Small intestine (tissue), 7 donors: ENCODE results near the gene RUNX1. TPM values are rescaled to one million over a fixed set of nuclear protein-coding genes. Genes with fewer than 3 reads are reported as not detected.

Source experiments
- DNase-seq, 2 donors: peaks; one replicate each; pipeline versions ENCODE4 v3.0.0 to v3.0.0-alpha.2; 2013
- FAIRE-seq: peaks from 2 replicates; lab custom pipeline; 2012; peaks lifted over from hg19 to GRCh38; lab: Jason Lieb, UNC
- H3K27ac ChIP-seq, 3 donors: one replicate each; pipeline ENCODE4 v1.5.1; 2013; ENCODE audit warnings: low read length in 2 of 3, mild to moderate bottlenecking in 2 of 3, control low read depth in 1 of 3, inconsistent platforms in 1 of 3, low read depth in 1 of 3, moderate library complexity in 1 of 3
- H3K27me3 ChIP-seq, 3 donors: one replicate each; pipeline ENCODE4 v1.6.1; 2013; ENCODE audit warnings: low read length in 3 of 3, inconsistent platforms in 1 of 3; ENCODE audit not compliant: control insufficient read depth in 3 of 3, insufficient read depth in 3 of 3
- H3K36me3 ChIP-seq, 3 donors: one replicate each; pipeline ENCODE4 v1.6.1; 2013; ENCODE audit warnings: low read length in 3 of 3, inconsistent platforms in 1 of 3, low read depth in 1 of 3, mild to moderate bottlenecking in 1 of 3, moderate library complexity in 1 of 3; ENCODE audit not compliant: control insufficient read depth in 3 of 3, insufficient read depth in 2 of 3
- H3K4me1 ChIP-seq, 3 donors: one replicate each; pipeline ENCODE4 v1.6.1; 2013; ENCODE audit warnings: low read length in 2 of 3, inconsistent platforms in 1 of 3, low read depth in 1 of 3, mild to moderate bottlenecking in 1 of 3, moderate library complexity in 1 of 3; ENCODE audit not compliant: control insufficient read depth in 3 of 3, insufficient read depth in 2 of 3
- H3K4me3 ChIP-seq, 3 donors: one replicate each; pipeline ENCODE4 v1.5.1; 2013; ENCODE audit warnings: low read length in 3 of 3, control low read depth in 1 of 3, inconsistent platforms in 1 of 3, low read depth in 1 of 3, mild to moderate bottlenecking in 1 of 3, moderate library complexity in 1 of 3
- H3K9me3 ChIP-seq, 2 donors: one replicate each; pipeline ENCODE4 v1.6.1; 2013; ENCODE audit warnings: low read depth in 1 of 2, low read length in 1 of 2; ENCODE audit not compliant: control insufficient read depth in 2 of 2, insufficient read depth in 1 of 2
- WGBS, 3 donors: extraction: QIAGEN DNeasy Blood & Tissue Kit; methylation state at CpG; one replicate each; pipeline ENCODE4 v1.1.7; 2013; 5-methylcytosine and 5-hydroxymethylcytosine counted together
- polyA plus RNA-seq, 4 donors: library from polyadenylated mRNA; stranded (reverse) in 3 of 4; unstranded in 1 of 4; fragments of 200-250 nt in 3 of 4; fragments of 120-200 nt in 1 of 4; gene quantifications; one replicate each; pipeline versions ENCODE4 v1.2.1 to v1.2.3, GENCODE V29; 2013
- donor health status: healthy with polysubstance abuse.
- donor health status: control.
- donor health status: control.
- donor health status: Bipolar disorder and iron deficiency.
- donor health status: healthy.

RUNX1 gene
- polyA plus RNA-seq, 4 donors, result 2.5 to 6.2 (median 4.5) TPM

DNA sequence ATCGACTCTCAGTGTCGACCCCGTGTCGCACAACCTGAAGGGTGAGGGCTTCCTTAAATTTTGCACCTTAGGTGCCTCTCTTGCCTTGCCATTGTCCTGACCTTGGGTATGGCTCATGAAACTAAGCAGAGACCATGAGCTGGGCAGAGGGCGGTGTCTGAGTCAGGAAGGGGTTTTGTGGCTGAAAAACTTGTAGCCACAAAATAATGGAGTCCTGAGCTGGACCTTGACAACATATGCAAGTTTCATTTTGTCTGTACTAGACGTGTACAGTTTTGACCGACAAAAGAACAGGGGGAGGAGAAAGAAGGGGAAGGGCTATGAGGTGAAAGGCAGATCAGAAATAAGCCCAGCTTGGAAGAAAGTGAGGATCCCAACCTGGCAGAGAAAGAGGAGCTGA is 8.3 kb upstream of the RUNX1 start:
- Histone ChIP-seq H3K27ac (no peak overlapping the region), H3K36me3 (no peaks in the 10 kb centered on the region), H3K9me3 (no peaks in the 10 kb centered on the region), H3K27me3 (no peaks in the 10 kb centered on the region), H3K4me1 (no peaks in the 10 kb centered on the region), H3K4me3 (no peak overlapping the region)
- DNase-seq (no peak), FAIRE-seq (no peak)
- 79 to 90% (median 87%) methylated on average over 7 of the region's 7 CpGs for WGBS, 3 donors

DNA sequence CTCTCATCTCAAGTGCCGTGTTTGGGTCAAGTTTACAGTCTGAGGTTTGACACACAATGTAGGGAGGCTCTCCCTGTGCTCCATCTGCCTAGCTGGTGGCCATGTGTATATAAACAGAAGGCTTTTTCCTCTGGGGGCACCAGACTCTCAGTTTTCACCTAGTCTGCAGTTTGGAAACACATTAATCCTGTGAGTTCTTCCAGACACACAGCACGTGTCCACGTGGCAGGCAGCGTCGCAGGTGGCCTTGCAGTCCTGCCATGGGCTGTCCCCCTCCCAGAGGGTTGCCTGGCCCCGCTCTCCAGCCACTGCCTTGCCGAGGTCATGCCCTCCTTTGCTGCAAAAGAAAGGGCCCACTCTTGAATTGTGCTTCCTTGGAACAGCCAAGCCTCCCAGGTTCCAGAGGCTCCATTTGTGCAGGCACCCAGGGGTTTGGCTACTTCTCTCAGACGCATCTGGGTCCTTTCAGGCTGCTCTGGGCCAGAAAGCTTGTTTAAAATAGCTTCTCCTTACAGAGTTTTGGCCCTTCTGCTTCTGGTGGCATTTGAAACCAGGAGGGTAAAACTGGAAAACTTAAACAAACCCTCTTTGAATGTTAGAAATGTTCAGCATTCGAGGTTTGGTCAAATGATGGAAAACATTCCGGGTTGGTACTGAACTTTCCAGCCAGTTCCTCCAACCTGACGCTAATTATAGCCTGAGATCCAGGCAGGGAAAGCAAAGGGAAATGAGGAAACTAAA is 4.4 kb upstream of the RUNX1 start:
- no peaks in the 10 kb centered on the region for H3K36me3 ChIP-seq
- WGBS, 3 donors, result 79 to 92% (median 87%) methylated on average over 11 of the region's 11 CpGs
- H3K27me3 ChIP-seq, result no peaks in the 10 kb centered on the region
- FAIRE-seq (no peak), DNase-seq (no peak)
- H3K27ac ChIP-seq, result no peak overlapping the region
- peaks cover 0 to 8% (median 2%) of the 10 kb centered on the region in 3 donors for H3K4me1 ChIP-seq
- no peak overlapping the region for H3K4me3 ChIP-seq
- no peaks in the 10 kb centered on the region for H3K9me3 ChIP-seq

DNA sequence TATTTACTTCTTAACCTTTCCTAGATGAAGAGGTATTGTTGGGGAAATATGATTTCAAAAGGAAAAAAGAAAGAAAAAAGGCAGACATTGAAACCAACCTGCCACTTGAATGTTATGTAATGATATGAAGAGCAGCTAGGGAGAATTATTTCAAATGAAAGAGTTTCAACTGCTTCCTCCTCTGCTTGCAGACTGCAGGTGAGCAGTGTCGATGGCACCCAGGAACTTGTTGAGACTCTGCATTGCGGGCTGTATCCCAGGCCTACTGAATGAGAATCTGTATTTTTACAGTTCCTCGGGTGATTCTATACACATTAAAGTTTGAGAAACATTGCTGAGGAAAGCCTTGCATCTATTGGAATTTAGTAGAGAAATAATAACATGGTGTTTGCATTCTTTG is 3.7 kb upstream of the RUNX1 start:
- H3K9me3 ChIP-seq, result no peaks in the 10 kb centered on the region
- no peak overlapping the region for H3K27ac ChIP-seq
- no peak for DNase-seq
- peaks cover 0 to 8% (median 2%) of the 10 kb centered on the region in 3 donors for H3K4me1 ChIP-seq
- no peak for FAIRE-seq
- WGBS, 3 donors, result 93 to 97% (median 93%) methylated on average over 3 of the region's 3 CpGs
- H3K27me3 ChIP-seq, result no peaks in the 10 kb centered on the region
- no peaks in the 10 kb centered on the region for H3K36me3 ChIP-seq
- no peak overlapping the region for H3K4me3 ChIP-seq

DNA sequence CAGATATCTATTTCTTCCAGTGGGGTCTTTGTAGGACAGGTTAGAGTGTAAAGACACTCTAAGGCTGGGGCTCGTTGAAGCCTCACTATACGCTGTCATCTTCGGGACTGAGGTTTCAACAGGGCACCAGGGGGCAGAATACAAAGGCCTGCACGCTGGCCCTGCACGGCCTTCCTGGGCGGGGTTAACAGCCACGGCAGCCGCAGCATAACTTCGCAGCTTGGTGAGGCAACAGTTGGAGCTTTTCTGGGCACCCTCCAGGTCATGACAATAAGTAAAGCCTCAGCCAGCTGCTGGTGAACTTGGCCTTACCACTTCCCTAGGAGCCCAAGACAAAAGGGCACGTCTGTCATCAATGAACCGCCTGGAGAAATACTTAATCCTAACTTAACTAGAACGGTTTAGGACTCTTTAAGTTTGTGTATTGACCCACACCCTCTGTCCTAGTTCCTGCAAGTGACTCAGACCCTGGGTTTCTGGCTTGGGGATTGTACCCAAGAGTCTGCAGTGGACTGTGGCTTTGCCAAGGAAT is 2.3 kb upstream of the RUNX1 start:
- DNase-seq (peak; percentile 83 to 87), FAIRE-seq (no peak)
- Histone ChIP-seq H3K4me3 (no peak overlapping the region), H3K27me3 (no peaks in the 10 kb centered on the region), H3K9me3 (no peaks in the 10 kb centered on the region), H3K27ac (peak overlapping the region in 1 of 3 donors; percentile 60), H3K4me1 (peaks cover 2 to 13% (median 7%) of the 10 kb centered on the region in 3 donors), H3K36me3 (no peaks in the 10 kb centered on the region)
- WGBS, 3 donors, result 3 to 16% (median 8%) methylated on average over 12 of the region's 12 CpGs

DNA sequence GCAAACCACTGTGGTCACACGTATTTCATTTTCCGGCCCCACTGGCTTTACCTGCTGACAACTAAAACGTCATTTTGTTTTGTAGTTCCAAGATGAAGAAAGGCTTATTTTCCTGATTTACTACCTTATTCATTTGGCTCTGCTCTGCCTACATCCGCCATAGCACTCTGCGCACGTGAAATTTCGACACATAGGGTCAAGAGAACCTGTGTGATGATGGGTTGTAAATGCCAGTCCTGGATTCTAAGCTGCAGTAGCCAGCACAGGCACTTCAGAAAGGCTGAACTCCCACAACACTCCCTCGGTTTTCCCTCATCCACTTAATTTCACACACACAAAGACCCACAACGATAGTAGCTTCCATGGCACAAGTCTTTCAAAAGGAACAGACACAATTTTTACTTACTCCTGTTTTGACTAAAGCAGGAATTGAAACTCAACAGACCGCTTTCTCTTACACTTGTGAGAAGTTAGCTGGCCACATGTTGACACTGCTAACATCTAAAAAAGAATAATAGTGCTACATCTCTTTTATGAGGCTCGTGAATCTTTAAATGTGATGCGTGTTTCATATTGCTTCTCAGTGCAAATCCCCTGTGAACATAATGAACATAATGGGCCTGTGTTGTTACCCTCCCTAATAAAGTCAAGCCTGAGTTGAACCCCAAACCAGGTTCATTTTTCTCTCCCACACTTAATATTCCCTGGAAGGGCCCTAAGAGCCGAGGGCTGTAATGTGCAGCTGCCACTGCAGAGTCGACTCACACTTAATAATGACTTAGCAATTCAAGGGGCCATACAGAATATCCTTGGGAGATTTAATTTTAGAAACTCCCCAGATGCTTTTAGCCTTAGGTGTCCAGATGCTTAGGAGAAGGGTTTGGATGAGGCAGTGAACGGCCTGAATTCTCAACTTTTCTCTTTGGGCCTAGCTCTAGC is 1.5 kb upstream of the RUNX1 start:
- Histone ChIP-seq H3K36me3 (no peaks in the 10 kb centered on the region), H3K4me1 (peaks cover 2 to 13% (median 7%) of the 10 kb centered on the region in 3 donors), H3K27me3 (no peaks in the 10 kb centered on the region), H3K27ac (peak overlapping the region in 1 of 3 donors; percentile 61), H3K9me3 (no peaks in the 10 kb centered on the region), H3K4me3 (no peak overlapping the region)
- no peak for FAIRE-seq
- DNase-seq, result no peak
- WGBS, 3 donors, result 74 to 78% (median 75%) methylated on average over 15 of the region's 15 CpGs

DNA sequence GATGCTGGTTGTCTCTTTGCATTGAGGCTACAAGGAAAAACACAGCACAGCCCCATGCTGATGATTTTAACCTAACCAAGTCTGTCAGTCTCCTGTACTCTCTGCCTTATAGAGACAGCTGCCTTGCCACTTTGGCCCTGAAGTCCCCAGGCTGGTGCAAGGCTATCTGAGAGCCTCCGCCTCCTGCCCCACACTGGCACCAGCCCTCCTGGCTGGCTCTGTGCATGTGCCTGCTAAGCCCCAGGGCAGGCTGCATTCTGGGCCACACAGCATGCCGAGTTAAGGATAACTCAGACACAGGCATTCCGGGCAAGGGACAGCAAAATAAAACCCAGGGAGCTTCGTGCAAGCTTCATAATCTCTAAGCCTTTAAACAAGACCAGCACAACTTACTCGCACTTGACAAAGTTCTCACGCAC is 910 bp downstream of the RUNX1 start:
- H3K27me3 ChIP-seq, result no peaks in the 10 kb centered on the region
- no peaks in the 10 kb centered on the region for H3K36me3 ChIP-seq
- FAIRE-seq, result no peak
- peak overlapping the region in 2 of 3 donors; percentile 16 to 84 for H3K27ac ChIP-seq
- DNase-seq, result no peak
- H3K4me3 ChIP-seq, result peak overlapping the region in 2 of 3 donors; percentile 1 to 31
- 49 to 68% (median 64%) methylated on average over 6 of the region's 6 CpGs for WGBS, 3 donors
- H3K4me1 ChIP-seq, result peaks cover 6 to 18% (median 13%) of the 10 kb centered on the region in 3 donors
- no peaks in the 10 kb centered on the region for H3K9me3 ChIP-seq

DNA sequence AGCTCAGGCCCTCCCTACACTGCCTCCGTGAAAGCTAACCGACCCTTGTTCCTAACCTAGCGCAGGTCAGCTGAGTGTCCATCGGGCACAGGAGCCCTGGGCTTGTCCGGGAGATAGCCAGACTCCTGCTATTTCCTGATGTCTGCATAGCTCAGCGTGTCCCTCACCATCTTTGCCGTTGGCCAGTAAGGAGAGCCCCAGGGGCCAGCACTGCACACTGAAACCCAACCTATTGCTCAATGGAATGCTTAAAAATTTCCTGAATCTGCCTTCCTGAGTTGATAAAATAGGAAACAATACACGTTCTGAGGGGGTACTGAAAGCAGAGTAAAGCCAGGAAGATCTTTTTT is 2.2 kb downstream of the RUNX1 start:
- peak overlapping the region in 1 of 3 donors; percentile 1 for H3K4me3 ChIP-seq
- DNase-seq (no peak), FAIRE-seq (no peak)
- H3K36me3 ChIP-seq, result no peaks in the 10 kb centered on the region
- 44 to 60% (median 50%) methylated on average over 8 of the region's 8 CpGs for WGBS, 3 donors
- H3K27ac ChIP-seq, result peak overlapping the region in 2 of 3 donors; percentile 2 to 84
- peaks cover 6 to 18% (median 13%) of the 10 kb centered on the region in 3 donors for H3K4me1 ChIP-seq
- H3K9me3 ChIP-seq, result no peaks in the 10 kb centered on the region
- no peaks in the 10 kb centered on the region for H3K27me3 ChIP-seq

DNA sequence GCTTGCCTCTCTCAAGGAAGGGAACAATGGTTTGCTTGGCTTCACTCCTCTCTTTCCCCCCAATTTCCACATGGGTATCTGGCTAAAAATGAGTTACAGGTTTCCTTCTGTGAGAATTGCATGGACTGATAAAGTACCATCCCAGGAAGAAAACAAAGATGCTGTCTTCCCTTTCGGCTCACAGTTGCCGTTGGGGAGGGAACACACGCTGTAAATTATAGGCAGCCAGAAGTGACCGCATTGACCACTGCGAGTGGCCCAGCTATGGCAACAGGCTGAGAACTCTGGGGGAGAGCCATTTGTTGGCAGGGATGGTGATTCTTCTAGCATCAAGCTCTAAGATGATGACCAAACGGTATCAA is 2.9 kb downstream of the RUNX1 start:
- FAIRE-seq (no peak), DNase-seq (no peak)
- H3K4me1 ChIP-seq, result peaks cover 4 to 18% (median 11%) of the 10 kb centered on the region in 3 donors
- no peaks in the 10 kb centered on the region for H3K27me3 ChIP-seq
- peak overlapping the region in 1 of 3 donors; percentile 84 for H3K27ac ChIP-seq
- H3K4me3 ChIP-seq, result no peak overlapping the region
- no peaks in the 10 kb centered on the region for H3K36me3 ChIP-seq
- H3K9me3 ChIP-seq, result no peaks in the 10 kb centered on the region
- WGBS, 3 donors, result 74 to 84% (median 75%) methylated on average over 6 of the region's 6 CpGs
